Measurements from ENCODE around the gene OR13C9.
"Not testable (repeated sequence)": the region's sequence is repeated elsewhere in the genome, so short reads cannot be mapped to it uniquely, and the experiment has no call there.

The OR13C9 gene, protein sequence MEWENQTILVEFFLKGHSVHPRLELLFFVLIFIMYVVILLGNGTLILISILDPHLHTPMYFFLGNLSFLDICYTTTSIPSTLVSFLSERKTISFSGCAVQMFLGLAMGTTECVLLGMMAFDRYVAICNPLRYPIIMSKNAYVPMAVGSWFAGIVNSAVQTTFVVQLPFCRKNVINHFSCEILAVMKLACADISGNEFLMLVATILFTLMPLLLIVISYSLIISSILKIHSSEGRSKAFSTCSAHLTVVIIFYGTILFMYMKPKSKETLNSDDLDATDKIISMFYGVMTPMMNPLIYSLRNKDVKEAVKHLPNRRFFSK

DNA sequence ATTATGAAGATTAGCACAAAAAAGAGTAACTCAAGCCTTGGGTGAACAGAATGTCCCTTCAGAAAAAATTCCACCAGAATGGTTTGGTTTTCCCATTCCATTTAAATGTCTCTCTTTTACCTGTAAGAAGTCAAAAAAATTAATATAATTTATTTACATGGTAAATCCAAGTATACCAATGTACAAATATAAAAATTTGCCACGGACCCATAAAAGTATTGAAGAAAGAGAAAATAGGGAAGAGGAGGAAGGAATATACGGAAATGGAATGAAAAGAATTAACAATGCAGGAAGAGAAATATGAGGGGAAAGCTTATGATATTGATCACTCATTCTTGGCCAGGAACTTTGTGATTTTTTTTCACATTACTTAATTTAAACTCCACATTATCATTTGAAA is at the start of gene OR13C9:
Gene OR13C9, minus strand, starts transcription at position 101 of the 400 bp plus-strand sequence. Its CDS starts 0 bp downstream, at position 101.
- no peak for DNase-seq (ENCODE audit: low read depth)

DNA sequence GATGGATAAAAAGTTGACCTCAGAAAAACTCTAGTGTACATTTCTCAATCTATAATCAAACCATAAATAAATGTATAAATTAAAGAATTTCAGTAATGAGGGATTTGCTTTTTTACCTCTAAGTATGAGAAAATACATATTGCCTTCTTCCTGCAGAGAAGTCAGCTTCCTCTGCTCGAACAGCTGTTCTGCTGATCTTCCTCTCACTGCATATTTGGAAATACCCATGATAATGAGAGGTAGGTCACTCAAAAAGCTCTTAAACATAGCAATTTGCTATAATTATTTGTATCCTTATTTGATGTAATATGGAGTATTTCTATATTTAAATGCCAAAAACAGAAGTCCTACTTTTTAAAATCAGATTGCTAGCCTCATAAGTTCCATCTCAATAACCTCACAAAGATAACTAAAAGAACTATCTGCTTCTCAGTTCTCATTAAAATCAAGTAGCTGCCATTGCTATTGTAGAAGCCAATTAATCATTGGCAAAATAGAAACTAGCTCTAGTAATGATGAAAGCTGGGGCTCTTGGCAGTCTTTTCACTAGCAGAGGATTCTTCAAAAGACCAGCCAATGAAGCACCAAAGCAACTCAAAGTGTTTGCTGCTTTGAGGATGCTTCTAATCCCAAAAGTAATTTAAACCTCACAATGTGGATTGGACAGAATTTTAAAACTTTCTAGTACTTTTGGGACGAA is 40.6 kb upstream of the OR13C9 start:
- DNase-seq (ENCODE audit: low read depth): no peak

DNA sequence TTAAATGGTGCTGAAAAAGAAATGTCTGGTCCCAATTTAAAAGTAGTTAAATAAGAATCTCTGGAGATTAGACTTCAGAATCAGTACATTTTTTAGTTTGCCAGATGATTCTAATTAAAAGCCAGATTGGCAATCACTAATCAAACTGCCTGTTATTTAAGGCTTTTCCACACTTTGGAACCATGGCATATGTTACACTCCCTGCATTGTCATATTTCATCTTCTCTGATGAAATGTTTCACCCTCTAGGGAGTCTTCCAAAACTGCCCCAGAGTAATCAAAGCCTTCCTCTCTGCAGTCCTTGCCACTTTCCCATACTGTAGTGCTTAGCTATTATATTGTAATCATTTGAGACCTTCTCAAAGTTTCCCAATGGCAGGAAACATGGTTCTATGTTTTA is 17.5 kb upstream of the OR13C9 start:
- DNase-seq (ENCODE audit: low read depth): no peak

DNA sequence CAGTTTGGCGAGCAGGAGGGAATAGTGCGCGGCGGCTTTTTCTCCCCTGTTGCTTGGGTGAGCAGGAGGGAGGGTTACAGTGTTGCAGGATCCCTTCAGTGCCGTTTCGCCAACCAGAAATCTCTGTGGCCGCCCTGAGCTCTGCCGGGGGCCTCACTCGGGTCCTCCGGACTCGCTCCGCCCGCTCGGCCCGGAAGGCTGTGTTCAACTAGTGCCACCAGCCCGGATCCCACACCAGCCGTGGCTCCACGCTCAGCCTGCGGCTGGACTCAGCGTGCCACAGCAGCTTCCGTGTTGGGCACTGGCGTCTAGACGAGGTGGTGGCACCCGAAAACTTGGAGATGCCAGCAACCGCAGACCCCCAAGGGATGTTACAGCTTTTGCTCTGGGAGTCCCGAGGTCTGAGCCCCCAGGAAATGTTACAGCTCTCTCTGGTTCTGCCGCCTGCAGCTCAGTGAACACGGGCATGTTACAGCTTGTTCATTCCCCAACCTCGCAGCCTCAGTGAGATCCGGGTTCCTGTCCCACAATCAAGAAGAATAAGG is 16.0 kb upstream of the OR13C9 start:
- DNase-seq (ENCODE audit: low read depth): no peak

DNA sequence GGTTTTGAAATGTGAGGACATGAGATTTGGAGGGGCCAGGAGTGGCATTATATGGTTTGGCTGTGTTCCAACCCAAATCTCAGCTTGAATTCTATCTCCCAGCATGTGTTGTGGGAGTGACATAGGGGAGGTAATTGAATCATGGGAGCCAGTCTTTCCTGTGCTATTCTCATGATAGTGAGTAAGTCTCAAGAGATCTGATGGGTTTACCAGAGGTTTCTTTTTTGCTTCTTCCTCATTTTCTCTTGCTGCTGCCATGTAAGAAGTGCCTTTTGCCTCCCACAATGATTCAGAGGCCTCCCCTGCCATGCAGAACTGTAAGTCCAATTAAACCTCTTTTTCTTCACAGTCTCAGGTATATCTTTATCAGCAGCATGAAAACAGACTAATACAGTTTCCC is 8.0 kb upstream of the OR13C9 start:
- not testable (repeated sequence) for DNase-seq (ENCODE audit: low read depth)

DNA sequence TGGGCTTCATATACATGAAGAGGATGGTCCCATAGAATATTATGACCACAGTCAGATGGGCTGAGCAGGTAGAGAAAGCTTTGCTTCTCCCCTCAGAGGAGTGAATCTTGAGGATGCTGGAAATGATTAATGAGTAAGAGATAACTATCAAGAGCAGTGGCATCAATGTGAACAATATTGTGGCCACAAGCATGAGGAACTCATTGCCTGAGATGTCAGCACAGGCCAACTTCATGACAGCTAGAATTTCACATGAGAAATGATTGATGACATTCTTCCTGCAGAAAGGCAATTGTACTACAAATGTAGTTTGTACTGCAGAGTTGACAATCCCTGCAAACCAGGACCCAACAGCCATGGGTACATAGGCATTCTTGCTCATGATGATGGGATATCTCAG is 586 bp downstream of the OR13C9 start:
- no peak for DNase-seq (ENCODE audit: low read depth)

DNA sequence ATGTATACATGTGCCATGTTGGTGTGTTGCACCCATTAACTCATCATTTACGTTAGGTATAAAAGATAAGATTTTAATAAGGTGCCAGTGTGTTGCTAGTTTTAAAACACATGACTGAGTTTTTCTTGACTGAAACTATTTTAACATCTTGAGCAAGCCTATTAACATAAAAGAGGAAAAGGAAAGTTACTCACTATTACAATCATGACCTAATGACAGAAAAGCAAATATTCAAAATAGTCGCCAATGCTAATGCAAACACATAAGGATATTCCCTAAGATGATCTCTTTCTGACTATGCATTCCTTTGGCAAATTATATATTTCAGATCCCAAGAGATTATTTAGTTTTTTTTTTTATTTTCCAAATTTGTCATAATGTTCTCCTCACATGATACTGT is 6.8 kb downstream of the OR13C9 start:
- DNase-seq (ENCODE audit: low read depth): no peak

DNA sequence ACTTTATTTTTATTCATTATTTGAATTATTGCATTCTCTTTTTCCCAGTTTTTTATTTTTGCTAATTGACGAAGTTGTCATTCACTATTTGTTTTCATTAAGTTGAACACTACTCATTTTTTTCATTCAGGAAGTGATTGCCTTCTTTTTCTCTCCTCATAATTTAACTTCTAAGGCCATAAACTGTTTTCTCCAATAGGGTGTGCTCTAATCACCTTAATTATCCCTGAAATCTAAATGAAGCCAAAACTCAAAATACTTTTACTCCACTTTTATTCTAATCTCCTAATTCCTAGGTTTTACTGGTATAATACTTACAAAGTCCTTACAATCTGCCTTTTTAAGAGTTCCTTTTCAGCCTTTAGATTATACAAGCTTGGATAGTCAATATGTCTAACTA is 9.7 kb downstream of the OR13C9 start:
- no peak for DNase-seq (ENCODE audit: low read depth)

DNA sequence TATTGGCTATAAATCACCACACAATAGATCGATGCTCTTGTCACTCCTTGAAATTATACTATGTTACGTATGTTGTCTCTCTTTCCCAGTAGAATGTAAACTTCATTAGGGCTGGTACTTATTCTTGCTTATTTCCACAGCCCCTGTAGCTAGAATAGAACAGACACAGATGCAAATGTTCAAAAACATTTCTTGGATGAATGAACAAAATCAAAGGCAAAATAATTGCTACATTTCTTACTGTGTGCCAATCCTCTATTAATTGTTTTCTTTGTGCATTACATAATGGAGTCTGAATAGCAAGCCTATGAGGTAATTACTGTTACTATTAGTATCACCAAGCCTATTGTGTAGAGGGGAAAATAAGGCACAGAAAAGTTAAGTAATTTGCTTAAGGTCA is 11.9 kb downstream of the OR13C9 start:
- DNase-seq (ENCODE audit: low read depth): no peak

DNA sequence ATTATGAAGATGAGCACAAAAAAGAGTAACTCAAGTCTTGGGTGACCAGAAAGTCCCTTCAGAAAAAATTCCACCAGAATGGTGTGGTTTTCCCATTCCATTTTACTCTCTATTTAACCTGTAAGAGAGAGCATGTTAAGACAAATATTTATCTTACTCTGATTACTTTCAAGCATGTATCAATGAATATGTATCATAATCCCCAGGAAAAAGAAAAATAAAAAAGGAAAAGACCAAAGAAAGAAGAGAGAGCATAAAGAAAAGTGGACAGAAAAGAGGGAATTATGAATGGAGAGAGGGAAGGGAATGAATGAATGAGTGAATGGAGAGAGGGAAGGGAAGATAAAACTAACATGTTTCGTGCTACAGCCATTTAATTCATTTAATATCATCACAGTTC is 12.5 kb downstream of the OR13C9 start, which contains the start of gene OR13C2:
Gene OR13C2, minus strand, starts transcription at position 101 of the 400 bp plus-strand sequence. Its CDS starts 0 bp downstream, at position 101.
- not testable (repeated sequence) for DNase-seq (ENCODE audit: low read depth)

DNA sequence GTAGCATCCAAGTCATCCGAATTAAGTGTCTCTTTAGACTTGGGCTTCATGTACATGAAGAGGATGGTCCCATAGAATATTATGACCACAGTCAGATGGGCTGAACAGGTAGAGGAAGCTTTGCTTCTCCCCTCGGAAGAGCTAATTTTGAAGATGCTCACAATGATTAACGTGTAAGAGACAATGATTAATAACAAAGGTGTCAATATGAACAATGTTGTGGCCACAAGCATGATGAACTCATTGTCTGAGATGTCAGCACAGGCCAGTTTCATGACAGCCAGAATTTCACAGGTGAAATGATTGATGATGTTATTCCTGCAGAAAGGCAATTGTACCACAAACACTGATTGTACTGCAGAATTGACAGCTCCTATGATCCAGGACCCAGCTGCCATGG is 13.2 kb downstream of the OR13C9 start:
- DNase-seq (ENCODE audit: low read depth): no peak

DNA sequence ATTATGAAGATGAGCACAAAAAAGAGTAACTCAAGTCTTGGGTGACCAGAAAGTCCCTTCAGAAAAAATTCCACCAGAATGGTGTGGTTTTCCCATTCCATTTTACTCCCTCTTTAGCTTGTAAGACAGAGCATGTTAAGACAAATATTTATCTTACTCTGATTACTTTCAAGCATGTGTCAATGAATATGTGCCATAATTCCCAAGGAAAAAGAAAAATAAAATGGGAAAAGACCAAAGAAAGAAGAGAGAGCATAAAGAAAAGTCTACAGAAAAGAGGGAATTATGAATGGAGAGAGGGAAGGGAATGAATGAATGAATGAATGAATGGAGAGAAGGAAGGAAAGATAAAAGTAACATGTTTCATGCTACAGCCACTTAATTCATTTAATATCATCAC is 18.7 kb downstream of the OR13C9 start, which contains the start of gene OR13C5:
Gene OR13C5, minus strand, starts transcription at position 101 of the 400 bp plus-strand sequence. Its CDS starts 0 bp downstream, at position 101.
- DNase-seq (ENCODE audit: low read depth): not testable (repeated sequence)

DNA sequence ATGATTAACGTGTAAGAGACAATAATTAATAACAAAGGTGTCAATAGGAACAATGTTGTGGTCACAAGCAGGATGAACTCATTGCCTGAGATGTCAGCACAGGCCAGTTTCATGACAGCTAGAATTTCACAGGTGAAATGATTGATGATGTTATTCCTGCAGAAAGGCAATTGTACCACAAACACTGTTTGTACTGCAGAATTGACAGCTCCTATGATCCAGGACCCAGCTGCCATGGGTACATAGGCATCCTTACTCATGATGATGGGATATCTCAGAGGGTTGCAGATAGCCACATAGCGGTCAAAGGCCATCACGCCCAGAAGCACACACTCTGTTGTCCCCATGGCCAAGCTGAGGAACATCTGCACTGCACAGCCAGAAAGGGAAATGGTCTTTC is 19.3 kb downstream of the OR13C9 start:
- DNase-seq (ENCODE audit: low read depth): not testable (repeated sequence)

DNA sequence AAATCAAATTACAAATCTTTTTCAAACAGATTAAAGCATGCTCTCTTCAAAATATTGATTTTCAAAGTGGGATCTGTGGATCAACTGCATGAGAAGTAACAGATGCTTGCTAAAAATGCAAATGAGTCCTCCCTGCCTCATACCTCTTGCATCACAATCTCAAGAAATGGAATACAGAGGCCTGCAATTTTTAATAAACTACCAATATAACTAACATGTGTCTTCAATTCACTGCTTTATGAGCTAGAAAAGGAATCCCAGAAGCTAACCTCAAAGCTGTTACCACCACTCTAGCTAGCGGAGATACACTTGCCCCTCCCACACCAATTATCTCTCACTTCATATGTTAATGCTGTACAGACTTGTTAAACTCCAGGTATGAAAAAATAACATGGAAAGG is 28.4 kb downstream of the OR13C9 start:
- DNase-seq (ENCODE audit: low read depth): no peak

DNA sequence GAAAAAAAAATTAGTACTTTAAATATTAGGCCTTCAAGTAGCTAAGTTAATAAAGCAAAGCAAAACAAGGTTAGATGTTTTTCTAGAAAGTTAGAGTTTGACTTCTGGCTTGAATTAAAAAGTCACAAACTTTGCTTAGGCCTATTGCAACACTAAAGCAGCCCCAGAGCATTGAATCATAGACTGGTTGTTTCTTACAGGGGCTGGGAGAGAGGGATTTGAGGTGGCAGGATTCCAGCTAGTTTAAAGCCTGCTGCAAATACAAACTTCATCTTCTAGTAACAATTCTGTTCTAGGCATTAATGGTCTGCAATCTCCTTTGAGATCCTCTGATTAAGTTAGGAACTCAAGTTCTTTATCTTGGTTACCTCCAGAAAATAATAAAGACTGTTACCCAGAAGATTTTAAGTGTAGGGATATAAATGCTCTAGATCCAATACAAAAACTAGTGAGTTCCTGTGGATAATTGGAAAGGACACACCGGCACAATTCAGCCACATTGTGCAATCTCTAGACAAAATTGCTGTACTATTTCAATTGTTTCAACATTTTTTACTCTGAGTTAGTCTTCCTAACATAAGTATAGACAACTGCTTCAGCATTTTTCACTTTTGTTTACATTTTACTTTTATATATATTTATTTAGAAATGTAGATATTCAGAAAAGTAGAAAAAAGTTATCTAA is 31.4 kb downstream of the OR13C9 start:
- DNase-seq (ENCODE audit: low read depth): no peak

DNA sequence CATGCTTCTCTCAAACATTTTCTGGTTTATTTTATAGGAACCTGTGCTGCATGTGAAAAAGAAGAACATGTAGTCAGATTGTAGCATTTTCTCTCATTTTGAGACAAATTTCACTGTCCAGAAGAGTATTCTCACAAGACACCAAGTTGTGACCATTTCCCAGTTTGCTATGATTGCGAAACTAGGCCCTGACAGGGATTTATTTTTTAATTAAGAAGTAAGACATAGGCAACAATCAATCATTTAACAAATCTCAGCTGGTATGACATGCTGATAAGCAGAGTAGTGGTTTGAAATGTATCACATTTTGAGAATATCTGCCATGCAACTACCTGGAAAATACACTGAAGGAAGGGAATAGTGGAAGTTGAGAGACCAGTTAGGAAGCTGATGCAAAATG is 37.4 kb downstream of the OR13C9 start:
- no peak for DNase-seq (ENCODE audit: low read depth)

DNA sequence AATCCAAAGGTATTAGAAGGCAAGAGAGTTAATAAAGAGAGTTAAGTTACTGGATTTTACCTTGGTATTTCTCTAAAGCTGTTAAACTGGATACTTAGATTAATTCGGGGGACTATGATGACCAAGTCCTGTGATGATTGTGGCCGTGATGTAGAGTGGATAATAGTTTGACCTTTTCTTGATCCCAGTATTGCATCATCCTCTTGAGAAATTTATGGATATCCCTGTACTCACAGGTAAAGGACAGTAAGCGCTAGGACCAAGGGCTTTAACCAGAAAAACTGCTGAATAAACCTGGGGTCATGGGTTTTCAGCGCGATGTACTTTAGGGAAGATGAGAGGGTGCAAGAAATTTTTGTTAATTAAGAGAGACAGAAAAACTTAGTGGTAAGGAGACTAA is 40.7 kb downstream of the OR13C9 start:
- DNase-seq (ENCODE audit: low read depth): no peak

DNA sequence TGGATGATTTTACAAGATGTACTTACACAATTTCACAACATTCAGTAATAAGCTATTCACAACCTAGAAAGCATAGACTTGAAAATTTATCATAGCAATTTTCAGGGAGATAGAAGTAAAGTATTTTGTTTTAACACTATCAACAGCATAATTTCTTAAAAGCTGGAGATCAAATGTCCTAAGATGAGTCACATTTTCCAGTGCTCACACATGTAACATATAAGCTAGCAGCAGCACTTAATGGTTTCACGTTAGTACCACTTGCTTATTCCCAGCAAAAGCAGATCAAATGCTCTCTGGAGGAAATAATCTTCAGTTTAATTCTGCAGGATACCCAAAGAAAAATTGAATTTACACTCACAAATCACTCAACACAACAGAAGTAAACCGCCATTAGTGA is 42.5 kb downstream of the OR13C9 start:
- DNase-seq (ENCODE audit: low read depth): no peak

DNA sequence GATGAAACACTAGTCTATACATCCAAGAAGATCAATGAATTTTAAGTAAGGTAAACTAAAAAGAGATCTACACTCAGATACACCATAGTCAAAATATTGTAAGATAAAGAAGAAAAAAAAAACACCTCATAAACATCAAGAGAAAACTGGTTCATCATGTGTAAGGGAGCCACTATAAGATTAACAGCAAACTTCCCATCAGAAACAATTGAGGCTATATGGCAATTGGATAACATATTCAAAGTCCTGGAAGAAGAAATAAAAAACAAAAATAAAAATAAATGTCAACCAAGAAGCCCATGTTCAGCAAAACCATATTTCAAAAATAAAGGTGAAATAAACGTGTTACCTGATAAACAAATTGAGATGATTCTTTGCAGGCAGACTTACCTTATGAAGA is 45.4 kb downstream of the OR13C9 start:
- no peak for DNase-seq (ENCODE audit: low read depth)

DNA sequence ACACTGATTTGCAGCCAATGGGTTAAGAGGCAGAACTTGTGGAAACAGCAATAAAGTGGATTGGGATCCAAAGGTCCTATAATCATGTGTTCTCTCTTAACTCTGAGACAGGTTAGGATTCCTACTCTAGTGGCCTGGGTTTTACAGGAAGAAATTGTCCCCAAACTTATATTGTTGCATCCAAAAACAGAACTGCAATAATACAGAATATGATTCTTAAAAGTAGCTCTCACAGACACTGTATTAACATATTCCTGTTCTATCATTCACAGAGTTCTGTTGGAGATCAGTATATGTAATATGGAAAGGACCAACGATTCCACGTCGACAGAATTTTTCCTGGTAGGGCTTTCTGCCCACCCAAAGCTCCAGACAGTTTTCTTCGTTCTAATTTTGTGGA is 49.1 kb downstream of the OR13C9 start, which contains the start of gene OR13C8:
Gene OR13C8, plus strand, starts transcription at position 301 of the 400 bp plus-strand sequence. Its CDS starts 0 bp downstream, at position 301.
- DNase-seq (ENCODE audit: low read depth): no peak

Data from activated T-cell treated with anti-CD3 and anti-CD28 coated beads for 48 hours (primary cell).